SK-N-SH (cell line): ENCODE data around the gene THUMPD2. TPM values are rescaled to one million over a fixed set of nuclear protein-coding genes. Genes with fewer than 3 reads are reported as not detected.

ENCODE experiments used
- CTCF ChIA-PET: fragments of 300-600, 350-600 bp; formaldehyde crosslinking; extraction: SDS; loops from one replicate; lab custom pipeline; 2021; lab: Yijun Ruan, JAX
- POLR2A ChIA-PET: fragments of 350-600 bp; sonication (Branson Sonifier 250); formaldehyde crosslinking; extraction: SDS; loops from one replicate; lab custom pipeline; 2020; ENCODE audit warnings: antibody characterized with exemption, inconsistent platforms; lab: Yijun Ruan, JAX
- DNase-seq: peaks from one replicate; pipeline ENCODE4 v3.0.0; 2012
- H2AFZ ChIP-seq: fragments of 200-600 bp; sonication (generic); 2 replicates; pipeline ENCODE4 v1.8.1; 2016; ENCODE audit warnings: antibody characterized with exemption, mild to moderate bottlenecking, low read depth
- H3F3A ChIP-seq: fragments of 200-600 bp; sonication (generic); replicated peaks from 2 replicates; pipeline ENCODE3; 2016; ENCODE audit warnings: antibody characterized with exemption, mild to moderate bottlenecking; ENCODE audit not compliant: insufficient read depth
- H3K27ac ChIP-seq, 2 experiments: fragments of 200-500 bp in 1 of 2; fragments of 200-600 bp in 1 of 2; sonication (Bioruptor generic) in 1 of 2; sonication (generic), shearing (Covaris generic) in 1 of 2; 2 replicates each; pipeline versions ENCODE4 v1.5.1 to v1.6.1; 2014 to 2016; ENCODE audit warnings: low read depth in 2 of 2, inconsistent platforms in 1 of 2, low read length in 1 of 2, mild to moderate bottlenecking in 1 of 2, mixed read lengths in 1 of 2
- H3K27me3 ChIP-seq: fragments of 200-600 bp; sonication (generic), shearing (Covaris generic); 2 replicates; pipeline ENCODE4 v1.6.1; 2016; ENCODE audit warnings: mixed run types; ENCODE audit not compliant: insufficient read depth
- H3K36me3 ChIP-seq, 2 experiments: fragments of 200-500 bp in 1 of 2; fragments of 200-600 bp in 1 of 2; sonication (Bioruptor generic) in 1 of 2; sonication (generic) in 1 of 2; replicated peaks in 1 of 2; 2 replicates each; pipeline versions ENCODE3 to v1.5.1; 2014 to 2016; ENCODE audit warnings: low read length in 1 of 2, mild to moderate bottlenecking in 1 of 2; ENCODE audit not compliant: insufficient read depth in 2 of 2, control insufficient read depth in 1 of 2
- H3K4me1 ChIP-seq, 2 experiments: fragments of 200-500 bp in 1 of 2; fragments of 200-600 bp in 1 of 2; sonication (Bioruptor generic) in 1 of 2; sonication (generic), shearing (Covaris generic) in 1 of 2; 2 replicates each; pipeline versions ENCODE4 v1.5.1 to v1.6.1; 2014 to 2016; ENCODE audit warnings: low read depth in 1 of 2, low read length in 1 of 2, mixed run types in 1 of 2; ENCODE audit not compliant: insufficient read depth in 2 of 2, control insufficient read depth in 1 of 2
- H3K4me2 ChIP-seq: fragments of 200-600 bp; sonication (generic), shearing (Covaris generic); 2 replicates; pipeline ENCODE4 v1.6.1; 2017; ENCODE audit warnings: mixed run types
- H3K4me3 ChIP-seq, 2 experiments: fragments of 200-500 bp in 1 of 2; fragments of 200-600 bp in 1 of 2; sonication (Bioruptor generic) in 1 of 2; sonication (generic), shearing (Covaris generic) in 1 of 2; 2 replicates each; pipeline versions ENCODE4 v1.5.1 to v1.8.1; 2014 to 2016; ENCODE audit warnings: low read depth in 2 of 2, inconsistent platforms in 1 of 2, low read length in 1 of 2, mild to moderate bottlenecking in 1 of 2, mixed read lengths in 1 of 2, moderate library complexity in 1 of 2
- H3K79me2 ChIP-seq: fragments of 200-600 bp; sonication (generic); 2 replicates; pipeline ENCODE4 v1.8.1; 2017; ENCODE audit warnings: mild to moderate bottlenecking; ENCODE audit not compliant: insufficient read depth
- H3K9ac ChIP-seq: fragments of 200-600 bp; sonication (generic); 2 replicates; pipeline ENCODE4 v1.6.1; 2017; ENCODE audit warnings: mixed run types
- H3K9me2 ChIP-seq: fragments of 200-600 bp; sonication (generic); 2 replicates; pipeline ENCODE4 v1.6.1; 2017; ENCODE audit warnings: mixed run types
- H3K9me3 ChIP-seq: fragments of 200-600 bp; sonication (generic); 2 replicates; pipeline ENCODE4 v1.6.1; 2017; ENCODE audit warnings: mixed run types, mild to moderate bottlenecking, moderate library complexity
- H4K20me1 ChIP-seq: fragments of 200-600 bp; sonication (generic); 2 replicates; pipeline ENCODE4 v1.6.1; 2017; ENCODE audit warnings: mild to moderate bottlenecking, mixed run types; ENCODE audit not compliant: insufficient read depth
- CHD2 ChIP-seq: fragments of 150-350 bp; IDR thresholded peaks from 2 replicates; pipeline ENCODE4 v1.6.1; 2018; ENCODE audit warnings: low read length; ENCODE audit not compliant: partially characterized antibody
- CTCF ChIP-seq: fragments of 200-600 bp; sonication (generic); IDR thresholded peaks from 2 replicates; pipeline ENCODE4 v1.6.1; 2017; ENCODE audit warnings: antibody characterized with exemption, mild to moderate bottlenecking, moderate library complexity
- ELF1 ChIP-seq: IDR thresholded peaks from 2 replicates; pipeline ENCODE4 v1.4.0; 2012
- EP300 ChIP-seq, 2 experiments: IDR thresholded peaks; 2 replicates each; pipeline versions ENCODE4 v1.4.0 to v1.6.1; 2012; ENCODE audit warnings: borderline replicate concordance in 1 of 2, low read depth in 1 of 2, low read length in 1 of 2
- EZH2phosphoT487 ChIP-seq: fragments of 200-600 bp; sonication (generic); IDR thresholded peaks from 2 replicates; pipeline ENCODE4 v1.6.1; 2017; ENCODE audit warnings: low read depth, mixed run types, mild to moderate bottlenecking, antibody characterized with exemption, moderate library complexity, borderline replicate concordance
- FOSL2 ChIP-seq: IDR thresholded peaks from 2 replicates; pipeline ENCODE4 v1.4.0; 2012; ENCODE audit warnings: low read depth, mild to moderate bottlenecking, moderate library complexity, borderline replicate concordance
- FOXJ3 ChIP-seq: sonication (generic); formaldehyde crosslinking; IDR thresholded peaks from 2 replicates; pipeline ENCODE4 v1.5.1; 2020; ENCODE audit warnings: mild to moderate bottlenecking, missing genetic modification reagents
- FOXM1 ChIP-seq: IDR thresholded peaks from 2 replicates; pipeline ENCODE4 v1.4.0; 2012; ENCODE audit warnings: low read depth, mild to moderate bottlenecking
- GABPA ChIP-seq: IDR thresholded peaks from 2 replicates; pipeline ENCODE4 v1.4.0; 2012; ENCODE audit warnings: low read depth, mild to moderate bottlenecking
- GATA2 ChIP-seq: sonication (generic); formaldehyde crosslinking; IDR thresholded peaks from 2 replicates; pipeline ENCODE4 v1.5.0; 2020; ENCODE audit warnings: mild to moderate bottlenecking, missing genetic modification reagents
- IRF3 ChIP-seq: fragments of 150-350 bp; IDR thresholded peaks from 2 replicates; pipeline ENCODE4 v1.6.1; 2016; ENCODE audit warnings: mild to moderate bottlenecking, low read depth, low read length
- MAX ChIP-seq: IDR thresholded peaks from 2 replicates; pipeline ENCODE4 v1.4.0; 2012; ENCODE audit warnings: low read depth
- MEF2A ChIP-seq: IDR thresholded peaks from 2 replicates; pipeline ENCODE4 v1.4.0; 2012; ENCODE audit warnings: low read depth, borderline replicate concordance
- MXI1 ChIP-seq: IDR thresholded peaks from 2 replicates; pipeline ENCODE4 v1.6.1; 2012; ENCODE audit warnings: mild to moderate bottlenecking, low read depth, low read length, improper control_type of control experiment
- NRF1 ChIP-seq: IDR thresholded peaks from 2 replicates; pipeline ENCODE4 v1.6.1; 2012; ENCODE audit warnings: low read depth, mild to moderate bottlenecking, low read length
- PBX3 ChIP-seq: IDR thresholded peaks from 2 replicates; pipeline ENCODE4; 2012
- POLR2AphosphoS5 ChIP-seq: IDR thresholded peaks from 2 replicates; pipeline ENCODE4 v1.6.1; 2012; ENCODE audit warnings: low read depth, low read length
- RAD21 ChIP-seq: IDR thresholded peaks from 2 replicates; pipeline ENCODE4 v1.6.1; 2012; ENCODE audit warnings: mild to moderate bottlenecking, low read length
- RCOR1 ChIP-seq: fragments of 150-350 bp; IDR thresholded peaks from 2 replicates; pipeline ENCODE4 v1.6.1; 2017; ENCODE audit warnings: antibody characterized with exemption, low read length
- RXRA ChIP-seq: IDR thresholded peaks from 2 replicates; pipeline ENCODE4 v1.4.0; 2012; ENCODE audit warnings: low read depth, mild to moderate bottlenecking, borderline replicate concordance
- SIN3A ChIP-seq: IDR thresholded peaks from 2 replicates; pipeline ENCODE4 v1.6.1; 2012; ENCODE audit warnings: low read depth, mild to moderate bottlenecking, low read length, moderate library complexity, borderline replicate concordance
- SMC3 ChIP-seq: IDR thresholded peaks from 2 replicates; pipeline ENCODE4 v1.6.1; 2012; ENCODE audit warnings: low read depth, low read length, improper control_type of control experiment
- TAF1 ChIP-seq: IDR thresholded peaks from 2 replicates; pipeline ENCODE4 v1.6.1; 2012; ENCODE audit warnings: low read depth, mild to moderate bottlenecking, low read length, moderate library complexity, borderline replicate concordance
- YY1 ChIP-seq: IDR thresholded peaks from 2 replicates; pipeline ENCODE4 v1.4.0; 2012; ENCODE audit warnings: low read depth, mild to moderate bottlenecking
- WGBS: methylation state at CpG from one replicate; pipeline ENCODE4 v1.1.6; 2017; ENCODE audit warnings: low lambda C conversion rate; 5-methylcytosine and 5-hydroxymethylcytosine counted together
- polyA plus RNA-seq, 3 experiments: library from polyadenylated mRNA; depleted of rRNA; stranded (reverse); fragments of >200 nt; gene quantifications; 2 replicates each; pipeline ENCODE4 v1.2.3, GENCODE V29; 2012
- TF ChIP-seq, protein P1 (sequence below): IDR thresholded peaks from 2 replicates; pipeline ENCODE4 v1.4.0; 2012; ENCODE audit warnings: low read depth, borderline replicate concordance
- TF ChIP-seq, protein P2 (sequence below): IDR thresholded peaks from 2 replicates; pipeline ENCODE4 v1.4.0; 2012; ENCODE audit warnings: low read depth, borderline replicate concordance
- TF ChIP-seq, protein P3 (sequence below): fragments of 150-350 bp; IDR thresholded peaks from 2 replicates; pipeline ENCODE4 v1.6.1; 2017; ENCODE audit warnings: antibody characterized with exemption, low read length, low read depth, borderline replicate concordance

THUMPD2 gene
- polyA plus RNA-seq, 1 of the 3 experiments (the other 2 are of a cell fraction): 5.3 TPM

- Histone ChIP-seq H2AFZ (no peak overlapping the region), H3K27ac (peak overlapping the region; percentile 50 to 92), H3K9me2 (no peaks in the 10 kb centered on the region), H3K4me1 (peaks cover 10 to 33% of the 10 kb centered on the region in 2 experiments), H4K20me1 (no peaks in the 10 kb centered on the region), H3F3A (peaks cover 26% of the 10 kb centered on the region), H3K36me3 (peaks cover 14 to 57% of the 10 kb centered on the region in 2 experiments), H3K27me3 (no peaks in the 10 kb centered on the region), H3K79me2 (peaks cover 35% of the 10 kb centered on the region), H3K9ac (peak overlapping the region; percentile 69; the same call in 1 of the 2 replicates), H3K4me2 (peak overlapping the region; percentile 82), H3K9me3 (no peaks in the 10 kb centered on the region), H3K4me3 (no peak overlapping the region)
- DNase-seq: no peak
- WGBS: 44% methylated on average over 6 of the region's 6 CpGs
- POLR2A ChIA-PET: no interaction called here
- CTCF ChIA-PET: no interaction called here
- TF ChIP-seq SIN3A: no peak
- TF ChIP-seq FOXM1: no peak
- TF ChIP-seq MXI1: no peak
- TF ChIP-seq PBX3: no peak
- no peak for TF ChIP-seq MEF2A
- no peak for TF ChIP-seq ELF1
- TF ChIP-seq TAF1: no peak
- TF ChIP-seq POLR2AphosphoS5: peak; percentile 20; the same call in 1 of the 2 replicates
- TF ChIP-seq CTCF: no peak
- no peak for TF ChIP-seq NRF1
- no peak for TF ChIP-seq RCOR1
- TF ChIP-seq FOSL2: no peak
- TF ChIP-seq GABPA: no peak
- TF ChIP-seq, protein P1, sequence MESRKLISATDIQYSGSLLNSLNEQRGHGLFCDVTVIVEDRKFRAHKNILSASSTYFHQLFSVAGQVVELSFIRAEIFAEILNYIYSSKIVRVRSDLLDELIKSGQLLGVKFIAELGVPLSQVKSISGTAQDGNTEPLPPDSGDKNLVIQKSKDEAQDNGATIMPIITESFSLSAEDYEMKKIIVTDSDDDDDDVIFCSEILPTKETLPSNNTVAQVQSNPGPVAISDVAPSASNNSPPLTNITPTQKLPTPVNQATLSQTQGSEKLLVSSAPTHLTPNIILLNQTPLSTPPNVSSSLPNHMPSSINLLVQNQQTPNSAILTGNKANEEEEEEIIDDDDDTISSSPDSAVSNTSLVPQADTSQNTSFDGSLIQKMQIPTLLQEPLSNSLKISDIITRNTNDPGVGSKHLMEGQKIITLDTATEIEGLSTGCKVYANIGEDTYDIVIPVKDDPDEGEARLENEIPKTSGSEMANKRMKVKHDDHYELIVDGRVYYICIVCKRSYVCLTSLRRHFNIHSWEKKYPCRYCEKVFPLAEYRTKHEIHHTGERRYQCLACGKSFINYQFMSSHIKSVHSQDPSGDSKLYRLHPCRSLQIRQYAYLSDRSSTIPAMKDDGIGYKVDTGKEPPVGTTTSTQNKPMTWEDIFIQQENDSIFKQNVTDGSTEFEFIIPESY: no peak
- no peak for TF ChIP-seq IRF3
- peak in 1 of 2 experiments; percentile 53; a peak in 1 of 4 replicates for TF ChIP-seq EP300 (IDR thresholded peaks at IDR 0.05; ENCODE audit: borderline replicate concordance in 1 of 2, low read depth in 1 of 2, low read length in 1 of 2)
- TF ChIP-seq, protein P2, sequence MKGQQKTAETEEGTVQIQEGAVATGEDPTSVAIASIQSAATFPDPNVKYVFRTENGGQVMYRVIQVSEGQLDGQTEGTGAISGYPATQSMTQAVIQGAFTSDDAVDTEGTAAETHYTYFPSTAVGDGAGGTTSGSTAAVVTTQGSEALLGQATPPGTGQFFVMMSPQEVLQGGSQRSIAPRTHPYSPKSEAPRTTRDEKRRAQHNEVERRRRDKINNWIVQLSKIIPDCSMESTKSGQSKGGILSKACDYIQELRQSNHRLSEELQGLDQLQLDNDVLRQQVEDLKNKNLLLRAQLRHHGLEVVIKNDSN: no peak
- TF ChIP-seq, protein P3, sequence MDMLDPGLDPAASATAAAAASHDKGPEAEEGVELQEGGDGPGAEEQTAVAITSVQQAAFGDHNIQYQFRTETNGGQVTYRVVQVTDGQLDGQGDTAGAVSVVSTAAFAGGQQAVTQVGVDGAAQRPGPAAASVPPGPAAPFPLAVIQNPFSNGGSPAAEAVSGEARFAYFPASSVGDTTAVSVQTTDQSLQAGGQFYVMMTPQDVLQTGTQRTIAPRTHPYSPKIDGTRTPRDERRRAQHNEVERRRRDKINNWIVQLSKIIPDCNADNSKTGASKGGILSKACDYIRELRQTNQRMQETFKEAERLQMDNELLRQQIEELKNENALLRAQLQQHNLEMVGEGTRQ: no peak
- TF ChIP-seq CHD2: no peak
- TF ChIP-seq MAX: no peak
- no peak for TF ChIP-seq EZH2phosphoT487
- TF ChIP-seq SMC3: no peak
- no peak for TF ChIP-seq RAD21
- no peak for TF ChIP-seq YY1
- no peak for TF ChIP-seq GATA2 (CRISPR knock-in tag)
- TF ChIP-seq FOXJ3 (CRISPR knock-in tag): no peak
- TF ChIP-seq RXRA: no peak
Observed at GRCh38 chr2:39736640-39737039, 42.4 kb downstream of the THUMPD2 start.
